HepG2 (cell line): Measurements from ENCODE around the gene ARAP3. TPM values are rescaled to one million over a fixed set of nuclear protein-coding genes. Genes with fewer than 3 reads are reported as not detected.
A peak's percentile ranks its signal among the peaks of the same experiment; 100 is the strongest.

Experiments
- BHLHE40 ChIP-seq: IDR thresholded peaks from 2 replicates; pipeline ENCODE4 v1.6.1; 2011; ENCODE audit warnings: low read length, improper control_type of control experiment
- FOXM1 ChIP-seq: sonication (generic); formaldehyde crosslinking; IDR thresholded peaks from 2 replicates; pipeline ENCODE4 v1.5.0; 2020; ENCODE audit warnings: missing genetic modification reagents
- GABPB1 ChIP-seq: IDR thresholded peaks from 2 replicates; pipeline ENCODE4 v1.6.1; 2016; ENCODE audit warnings: mild to moderate bottlenecking, missing genetic modification reagents, moderate library complexity, missing compliant biosample characterization
- HMGXB3 ChIP-seq: sonication (generic); formaldehyde crosslinking; IDR thresholded peaks from 2 replicates; pipeline ENCODE4 v1.4.0; 2020; ENCODE audit warnings: missing genetic modification reagents, borderline replicate concordance
- HNRNPH1 ChIP-seq: fragments of 200-400 bp; formaldehyde crosslinking; optimal IDR thresholded peaks from 2 replicates; pipeline ENCODE3; 2017; ENCODE audit warnings: mild to moderate bottlenecking, low read depth, low read length
- HNRNPK ChIP-seq: fragments of 200-400 bp; formaldehyde crosslinking; IDR thresholded peaks from 2 replicates; pipeline ENCODE4 v1.6.1; 2018; ENCODE audit warnings: low read length, low read depth, moderate library complexity, mild to moderate bottlenecking; ENCODE audit not compliant: poor library complexity, severe bottlenecking
- IRF2 ChIP-seq: IDR thresholded peaks from 2 replicates; pipeline ENCODE4 v1.6.1; 2018; ENCODE audit warnings: missing genetic modification reagents, missing compliant biosample characterization
- KDM2A ChIP-seq: sonication (generic); formaldehyde crosslinking; IDR thresholded peaks from 2 replicates; pipeline ENCODE4 v1.4.0; 2020; ENCODE audit warnings: low read depth, missing genetic modification reagents, borderline replicate concordance
- NR3C1 ChIP-seq: sonication (generic); formaldehyde crosslinking; IDR thresholded peaks from 2 replicates; pipeline ENCODE4 v1.4.0; 2020; ENCODE audit warnings: missing genetic modification reagents
- RFXAP ChIP-seq: sonication (generic); formaldehyde crosslinking; IDR thresholded peaks from 2 replicates; pipeline ENCODE4 v1.4.0; 2020; ENCODE audit warnings: missing genetic modification reagents, borderline replicate concordance
- TARDBP ChIP-seq: sonication (generic); formaldehyde crosslinking; IDR thresholded peaks from 2 replicates; pipeline ENCODE4 v1.8.0; 2022; ENCODE audit warnings: mild to moderate bottlenecking, missing genetic modification reagents
- THYN1 ChIP-seq: sonication (generic); formaldehyde crosslinking; IDR thresholded peaks from 2 replicates; pipeline ENCODE4 v1.8.1; 2023; ENCODE audit warnings: low read depth, mild to moderate bottlenecking, moderate library complexity, missing genetic modification reagents, borderline replicate concordance
- XBP1 ChIP-seq: sonication (generic); formaldehyde crosslinking; IDR thresholded peaks from 2 replicates; pipeline ENCODE4 v1.5.0; 2020; ENCODE audit warnings: missing genetic modification reagents
- ZHX1 ChIP-seq: sonication (generic); formaldehyde crosslinking; IDR thresholded peaks from 2 replicates; pipeline ENCODE4 v1.8.1; 2022; ENCODE audit warnings: low read depth, mild to moderate bottlenecking, missing genetic modification reagents
- ZIK1 ChIP-seq: sonication (generic); formaldehyde crosslinking; IDR thresholded peaks from 2 replicates; pipeline ENCODE4 v1.5.0; 2020; ENCODE audit warnings: mild to moderate bottlenecking, low read depth, missing genetic modification reagents, borderline replicate concordance
- ZNF225 ChIP-seq: sonication (generic); formaldehyde crosslinking; IDR thresholded peaks from 2 replicates; pipeline ENCODE4 v1.4.0; 2020; ENCODE audit warnings: mild to moderate bottlenecking, missing genetic modification reagents
- ZNF562 ChIP-seq: sonication (generic); formaldehyde crosslinking; IDR thresholded peaks from 2 replicates; pipeline ENCODE4 v1.8.0; 2022; ENCODE audit warnings: missing genetic modification reagents, borderline replicate concordance
- ZNF564 ChIP-seq: sonication (generic); formaldehyde crosslinking; IDR thresholded peaks from 2 replicates; pipeline ENCODE4 v1.8.1; 2023; ENCODE audit warnings: mild to moderate bottlenecking, missing genetic modification reagents
- ZNF598 ChIP-seq: sonication (generic); formaldehyde crosslinking; IDR thresholded peaks from 2 replicates; pipeline ENCODE4 v1.5.1; 2020; ENCODE audit warnings: mild to moderate bottlenecking, missing genetic modification reagents, borderline replicate concordance
- polyA plus RNA-seq, 8 experiments: library from polyadenylated mRNA; depleted of rRNA in 3 of 8; stranded (reverse) in 7 of 8; unstranded in 1 of 8; fragments of >200 nt; fragmentation: Illumina TruSeq in 4 of 8; extraction: Trizol in 4 of 8; gene quantifications; 2 replicates each; pipeline versions ENCODE4 v1.2.1 to v1.2.3, GENCODE V29; 2011 to 2016; ENCODE audit warnings: low read depth in 4 of 8, missing spikeins in 1 of 8, mixed read lengths in 1 of 8; ENCODE audit not compliant: insufficient read depth in 1 of 8
- total RNA-seq, 5 experiments: library from RNA; depleted of rRNA; stranded (reverse); fragments of >200 nt; fragmentation: Illumina TruSeq; extraction: Trizol; gene quantifications; 2 replicates each; pipeline ENCODE4 v1.2.3, GENCODE V29; 2016; ENCODE audit warnings: low read depth in 1 of 5
- TF ChIP-seq, protein P1 (sequence below): sonication (generic); formaldehyde crosslinking; IDR thresholded peaks from 2 replicates; pipeline ENCODE4 v1.8.1; 2023; ENCODE audit warnings: mild to moderate bottlenecking, inconsistent platforms, moderate library complexity, missing genetic modification reagents, borderline replicate concordance
- TF ChIP-seq, protein P2 (sequence below): sonication (generic); formaldehyde crosslinking; IDR thresholded peaks from 2 replicates; pipeline ENCODE4 v1.4.0; 2020; ENCODE audit warnings: missing genetic modification reagents

Gene ARAP3
- total and polyA plus RNA-seq, 2 of the 13 experiments (the other 11 are each of a cell fraction or from before 2014, with no cell fraction given): 0.25 TPM; not detected in 1

DNA sequence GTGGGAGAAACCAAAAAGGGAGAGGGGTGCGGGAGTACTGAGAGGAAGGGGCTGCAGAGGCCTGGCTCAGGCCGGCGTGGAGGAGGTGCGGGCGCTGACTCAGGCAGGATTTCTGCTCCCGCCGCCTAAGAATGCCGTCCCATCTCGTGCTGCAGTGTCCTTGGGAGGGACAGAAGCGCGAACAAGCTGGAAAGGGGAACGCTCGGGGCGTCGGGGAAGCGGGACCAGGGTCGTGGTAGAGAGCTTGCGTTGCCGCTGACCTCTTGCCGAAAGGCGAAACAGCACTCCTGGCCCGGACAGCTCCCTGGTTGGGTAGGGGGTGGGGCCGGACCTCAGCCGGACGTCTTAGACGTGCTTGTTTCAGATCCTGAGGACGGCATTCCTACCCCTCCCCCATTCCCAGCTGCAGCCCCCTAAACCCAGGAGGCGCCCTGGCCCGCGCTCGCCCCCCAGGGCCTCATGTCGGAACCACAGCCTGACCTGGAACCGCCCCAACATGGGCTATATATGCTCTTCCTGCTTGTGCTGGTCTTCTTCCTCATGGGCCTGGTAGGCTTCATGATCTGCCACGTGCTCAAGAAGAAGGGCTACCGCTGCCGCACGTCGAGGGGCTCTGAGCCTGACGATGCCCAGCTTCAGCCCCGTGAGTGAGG, 44.1 kb downstream of the ARAP3 start (continued):
- TF ChIP-seq ZHX1 (CRISPR knock-in tag): no peak
- TF ChIP-seq HNRNPH1: no peak
- no peak for TF ChIP-seq FOXM1 (CRISPR knock-in tag)
- no peak for TF ChIP-seq TARDBP (CRISPR knock-in tag)
- TF ChIP-seq GABPB1 (CRISPR knock-in tag): peak; percentile 45; the same call in 1 of the 2 replicates
- no peak for TF ChIP-seq ZNF564 (CRISPR knock-in tag)
- TF ChIP-seq KDM2A (CRISPR knock-in tag): 0 out of 2 replicates have a peak, but pooled peaks have one; percentile 16
- no peak; the same call in 1 of the 2 replicates for TF ChIP-seq ZNF225 (CRISPR knock-in tag)
- TF ChIP-seq IRF2 (CRISPR knock-in tag): no peak
- no peak for TF ChIP-seq RFXAP (CRISPR knock-in tag)
- peak; percentile 13; the same call in 1 of the 2 replicates for TF ChIP-seq HMGXB3
- no peak for TF ChIP-seq THYN1 (CRISPR knock-in tag)
- TF ChIP-seq ZNF598: no peak
- TF ChIP-seq NR3C1: no peak
- TF ChIP-seq, protein P1, sequence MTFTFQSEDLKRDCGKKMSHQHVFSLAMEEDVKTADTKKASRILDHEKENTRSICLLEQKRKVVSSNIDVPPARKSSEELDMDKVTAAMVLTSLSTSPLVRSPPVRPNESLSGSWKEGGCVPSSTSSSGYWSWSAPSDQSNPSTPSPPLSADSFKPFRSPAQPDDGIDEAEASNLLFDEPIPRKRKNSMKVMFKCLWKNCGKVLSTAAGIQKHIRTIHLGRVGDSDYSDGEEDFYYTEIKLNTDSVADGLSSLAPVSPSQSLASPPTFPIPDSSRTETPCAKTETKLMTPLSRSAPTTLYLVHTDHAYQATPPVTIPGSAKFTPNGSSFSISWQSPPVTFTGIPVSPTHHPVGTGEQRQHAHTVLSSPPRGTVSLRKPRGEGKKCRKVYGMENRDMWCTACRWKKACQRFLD (CRISPR knock-in tag): no peak
- no peak for TF ChIP-seq ZIK1 (CRISPR knock-in tag)
- no peak for TF ChIP-seq ZNF562 (CRISPR knock-in tag)
- TF ChIP-seq BHLHE40: no peak
- TF ChIP-seq XBP1: no peak
- TF ChIP-seq, protein P2, sequence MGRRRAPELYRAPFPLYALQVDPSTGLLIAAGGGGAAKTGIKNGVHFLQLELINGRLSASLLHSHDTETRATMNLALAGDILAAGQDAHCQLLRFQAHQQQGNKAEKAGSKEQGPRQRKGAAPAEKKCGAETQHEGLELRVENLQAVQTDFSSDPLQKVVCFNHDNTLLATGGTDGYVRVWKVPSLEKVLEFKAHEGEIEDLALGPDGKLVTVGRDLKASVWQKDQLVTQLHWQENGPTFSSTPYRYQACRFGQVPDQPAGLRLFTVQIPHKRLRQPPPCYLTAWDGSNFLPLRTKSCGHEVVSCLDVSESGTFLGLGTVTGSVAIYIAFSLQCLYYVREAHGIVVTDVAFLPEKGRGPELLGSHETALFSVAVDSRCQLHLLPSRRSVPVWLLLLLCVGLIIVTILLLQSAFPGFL (CRISPR knock-in tag): no peak
- TF ChIP-seq HNRNPK: no peak
